GM23338 (cell line): ENCODE measurements around the gene ARMC9. TPM values are rescaled to one million over a fixed set of nuclear protein-coding genes. Genes with fewer than 3 reads are reported as not detected.

ENCODE experiments used
- ATAC-seq: fragments of 200-7000 bp; cut with Tn5 transposase; 3 replicates; pipeline ENCODE4 v1.9.1; 2020
- DNase-seq: peaks from one replicate; pipeline ENCODE4 v3.0.0-alpha.2; 2015; ENCODE audit warnings: low spot score
- H2AFZ ChIP-seq: fragments of 200-600 bp; sonication (generic); 2 replicates; pipeline ENCODE4 v1.8.0; 2016; ENCODE audit warnings: antibody characterized with exemption, mild to moderate bottlenecking, moderate library complexity
- H3F3A ChIP-seq: fragments of 200-600 bp; sonication (generic); replicated peaks from 2 replicates; pipeline ENCODE4 v1.8.0; 2017; ENCODE audit warnings: antibody characterized with exemption, mixed run types, low read depth
- H3K27ac ChIP-seq: fragments of 200-600 bp; sonication (generic); 2 replicates; pipeline ENCODE4 v1.6.1; 2016; ENCODE audit warnings: low read depth
- H3K27me3 ChIP-seq: fragments of 200-600 bp; sonication (generic); 2 replicates; pipeline ENCODE4 v1.8.0; 2016; ENCODE audit warnings: mild to moderate bottlenecking, mixed run types, moderate library complexity; ENCODE audit not compliant: insufficient read depth
- H3K36me3 ChIP-seq: fragments of 200-600 bp; sonication (generic); 2 replicates; pipeline ENCODE4 v1.8.0; 2016; ENCODE audit warnings: mild to moderate bottlenecking; ENCODE audit not compliant: insufficient read depth
- H3K4me1 ChIP-seq: fragments of 200-600 bp; sonication (generic); 2 replicates; pipeline ENCODE4 v1.8.0; 2016; ENCODE audit warnings: mild to moderate bottlenecking, moderate library complexity; ENCODE audit not compliant: insufficient read depth
- H3K4me2 ChIP-seq: fragments of 200-600 bp; sonication (generic); 2 replicates; pipeline ENCODE4 v1.7.1; 2017; ENCODE audit warnings: mixed run types
- H3K4me3 ChIP-seq: fragments of 200-600 bp; sonication (generic); 2 replicates; pipeline ENCODE4 v1.6.1; 2016; ENCODE audit warnings: mixed run types
- H3K79me2 ChIP-seq: fragments of 200-600 bp; sonication (generic); replicated peaks from 2 replicates; pipeline ENCODE4 v1.8.0; 2017; ENCODE audit warnings: mild to moderate bottlenecking; ENCODE audit not compliant: insufficient read depth
- H3K9me2 ChIP-seq: fragments of 200-600 bp; sonication (generic); 2 replicates; pipeline ENCODE4 v1.8.0; 2017; ENCODE audit not compliant: insufficient read depth
- H4K20me1 ChIP-seq: fragments of 200-600 bp; sonication (generic); replicated peaks from 2 replicates; pipeline ENCODE4 v1.8.0; 2017; ENCODE audit warnings: mild to moderate bottlenecking; ENCODE audit not compliant: insufficient read depth
- H3K27ac Mint-ChIP-seq: 2 replicates; pipeline ENCODE4 v1.8.0; 2020; ENCODE audit warnings: inconsistent platforms, mild to moderate bottlenecking, moderate library complexity, mixed read lengths
- H3K27me3 Mint-ChIP-seq: 3 replicates; pipeline ENCODE4 v1.8.0; 2022; ENCODE audit warnings: low read depth, mild to moderate bottlenecking, moderate library complexity, mixed read lengths, inconsistent platforms; ENCODE audit not compliant: insufficient read depth, poor library complexity
- H3K36me3 Mint-ChIP-seq: 3 replicates; pipeline ENCODE4 v1.8.0; 2021; ENCODE audit warnings: low read depth, mild to moderate bottlenecking, inconsistent platforms, moderate library complexity, mixed read lengths
- H3K4me1 Mint-ChIP-seq: 3 replicates; pipeline ENCODE4 v1.8.0; 2020; ENCODE audit warnings: mild to moderate bottlenecking, inconsistent platforms, mixed read lengths
- H3K4me3 Mint-ChIP-seq: 3 replicates; pipeline ENCODE4 v1.8.0; 2021; ENCODE audit warnings: moderate library complexity, mild to moderate bottlenecking, inconsistent platforms, mixed read lengths
- H3K9me3 Mint-ChIP-seq: 3 replicates; pipeline ENCODE4 v1.8.0; 2020; ENCODE audit warnings: moderate library complexity, mild to moderate bottlenecking, inconsistent platforms, mixed read lengths
- CREB1 ChIP-seq: fragments of 250-450 bp; sonication (Bioruptor Pico); IDR thresholded peaks from 2 replicates; pipeline ENCODE4 v1.5.0; 2020; ENCODE audit warnings: low read depth, mild to moderate bottlenecking, moderate library complexity
- CTCF ChIP-seq, 2 experiments: fragments of 200-600 bp in 1 of 2; sonication (generic) in 1 of 2; conservative IDR thresholded peaks; 2 replicates each; pipeline versions ENCODE4 v1.5.1 to v1.6.1; 2016 to 2017; ENCODE audit warnings: antibody characterized with exemption in 2 of 2, low read depth in 2 of 2, mild to moderate bottlenecking in 2 of 2, moderate library complexity in 1 of 2
- EZH2 ChIP-seq: fragments of 200-600 bp; sonication (generic); IDR thresholded peaks from one replicate; pipeline ENCODE4 v1.8.0; 2017; ENCODE audit warnings: antibody characterized with exemption, mild to moderate bottlenecking, low read depth; ENCODE audit not compliant: unreplicated experiment
- EZH2phosphoT487 ChIP-seq: fragments of 200-600 bp; sonication (generic); IDR thresholded peaks from one replicate; pipeline ENCODE4 v1.8.1; 2018; ENCODE audit warnings: antibody characterized with exemption; ENCODE audit not compliant: unreplicated experiment
- JUNB ChIP-seq: IDR thresholded peaks from one replicate; pipeline ENCODE4 v1.6.1; 2016; ENCODE audit warnings: antibody characterized with exemption; ENCODE audit not compliant: unreplicated experiment
- NANOG ChIP-seq: IDR thresholded peaks from 2 replicates; pipeline ENCODE4 v1.6.1; 2016; ENCODE audit warnings: antibody characterized with exemption, borderline replicate concordance
- STAT1 ChIP-seq: IDR thresholded peaks from one replicate; pipeline ENCODE4 v1.6.1; 2016; ENCODE audit warnings: antibody characterized with exemption; ENCODE audit not compliant: unreplicated experiment
- ZNF331 ChIP-seq: fragments of 250-450 bp; sonication (Bioruptor Pico); IDR thresholded peaks from 2 replicates; pipeline ENCODE4 v1.5.0; 2020; ENCODE audit warnings: low read depth, mild to moderate bottlenecking, moderate library complexity
- polyA plus RNA-seq: library from polyadenylated mRNA; unstranded; fragments of >200 nt; fragmentation: Nextera tagmentation; extraction: Ambion mirVana; gene quantifications from 2 replicates; pipeline ENCODE4 v1.2.1, GENCODE V29; 2016
- total RNA-seq: library from RNA; depleted of rRNA; stranded (reverse); fragments of >200 nt; shearing (Covaris generic); gene quantifications from 2 replicates; pipeline ENCODE4 v1.2.3, GENCODE V29; 2014
- TF ChIP-seq, protein P1 (sequence below): IDR thresholded peaks from one replicate; pipeline ENCODE4 v1.6.1; 2018; ENCODE audit warnings: antibody characterized with exemption; ENCODE audit not compliant: unreplicated experiment
- TF ChIP-seq, protein P2 (sequence below): fragments of 250-450 bp; sonication (Bioruptor Pico); IDR thresholded peaks from 2 replicates; pipeline ENCODE4 v1.5.0; 2020; ENCODE audit warnings: mild to moderate bottlenecking, moderate library complexity

Gene ARMC9
- total and polyA plus RNA-seq, 2 experiments from 2014 or later, result 29.2 to 56.0 TPM

DNA sequence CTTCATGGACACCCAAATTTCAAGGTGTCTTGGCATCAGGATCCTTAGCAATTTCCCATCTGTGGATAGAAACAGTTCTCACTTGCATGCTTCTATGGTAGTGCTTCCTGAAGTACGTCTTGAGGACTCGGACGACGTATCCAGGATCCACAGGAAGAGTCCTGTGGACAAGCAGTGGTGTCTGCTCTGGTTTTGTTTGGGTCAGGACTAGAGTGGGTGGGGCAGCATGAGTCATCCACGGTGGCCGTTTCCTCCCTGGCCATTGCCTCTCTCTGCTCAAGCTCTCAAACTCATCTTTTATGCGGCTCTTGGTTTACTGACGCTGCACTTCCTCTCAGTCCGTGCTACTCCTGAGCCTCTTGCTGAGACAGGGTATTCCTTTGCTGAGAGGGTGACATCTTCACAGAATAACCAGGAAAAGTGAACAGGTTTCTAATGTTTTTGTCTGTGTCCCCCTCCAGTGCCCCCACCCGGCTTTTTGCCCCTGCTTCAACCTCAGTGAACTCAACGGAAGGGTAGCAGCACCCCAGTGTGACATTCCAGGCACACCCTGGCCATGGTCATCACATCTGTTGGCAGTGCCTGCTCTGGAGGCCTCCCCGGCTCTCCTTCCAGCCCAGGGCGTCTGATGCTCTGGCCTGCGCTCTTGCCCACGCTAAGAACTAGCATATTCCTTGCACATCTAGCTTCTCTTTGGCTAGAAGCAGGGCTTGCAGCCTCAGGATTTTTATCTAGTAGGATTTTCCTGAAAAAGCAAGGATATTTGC is 62.2 kb downstream of the ARMC9 start:
- TF ChIP-seq EZH2phosphoT487, result no peak
- TF ChIP-seq, protein P1, sequence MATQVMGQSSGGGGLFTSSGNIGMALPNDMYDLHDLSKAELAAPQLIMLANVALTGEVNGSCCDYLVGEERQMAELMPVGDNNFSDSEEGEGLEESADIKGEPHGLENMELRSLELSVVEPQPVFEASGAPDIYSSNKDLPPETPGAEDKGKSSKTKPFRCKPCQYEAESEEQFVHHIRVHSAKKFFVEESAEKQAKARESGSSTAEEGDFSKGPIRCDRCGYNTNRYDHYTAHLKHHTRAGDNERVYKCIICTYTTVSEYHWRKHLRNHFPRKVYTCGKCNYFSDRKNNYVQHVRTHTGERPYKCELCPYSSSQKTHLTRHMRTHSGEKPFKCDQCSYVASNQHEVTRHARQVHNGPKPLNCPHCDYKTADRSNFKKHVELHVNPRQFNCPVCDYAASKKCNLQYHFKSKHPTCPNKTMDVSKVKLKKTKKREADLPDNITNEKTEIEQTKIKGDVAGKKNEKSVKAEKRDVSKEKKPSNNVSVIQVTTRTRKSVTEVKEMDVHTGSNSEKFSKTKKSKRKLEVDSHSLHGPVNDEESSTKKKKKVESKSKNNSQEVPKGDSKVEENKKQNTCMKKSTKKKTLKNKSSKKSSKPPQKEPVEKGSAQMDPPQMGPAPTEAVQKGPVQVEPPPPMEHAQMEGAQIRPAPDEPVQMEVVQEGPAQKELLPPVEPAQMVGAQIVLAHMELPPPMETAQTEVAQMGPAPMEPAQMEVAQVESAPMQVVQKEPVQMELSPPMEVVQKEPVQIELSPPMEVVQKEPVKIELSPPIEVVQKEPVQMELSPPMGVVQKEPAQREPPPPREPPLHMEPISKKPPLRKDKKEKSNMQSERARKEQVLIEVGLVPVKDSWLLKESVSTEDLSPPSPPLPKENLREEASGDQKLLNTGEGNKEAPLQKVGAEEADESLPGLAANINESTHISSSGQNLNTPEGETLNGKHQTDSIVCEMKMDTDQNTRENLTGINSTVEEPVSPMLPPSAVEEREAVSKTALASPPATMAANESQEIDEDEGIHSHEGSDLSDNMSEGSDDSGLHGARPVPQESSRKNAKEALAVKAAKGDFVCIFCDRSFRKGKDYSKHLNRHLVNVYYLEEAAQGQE, result no peak
- TF ChIP-seq EZH2, result no peak
- TF ChIP-seq, protein P2, sequence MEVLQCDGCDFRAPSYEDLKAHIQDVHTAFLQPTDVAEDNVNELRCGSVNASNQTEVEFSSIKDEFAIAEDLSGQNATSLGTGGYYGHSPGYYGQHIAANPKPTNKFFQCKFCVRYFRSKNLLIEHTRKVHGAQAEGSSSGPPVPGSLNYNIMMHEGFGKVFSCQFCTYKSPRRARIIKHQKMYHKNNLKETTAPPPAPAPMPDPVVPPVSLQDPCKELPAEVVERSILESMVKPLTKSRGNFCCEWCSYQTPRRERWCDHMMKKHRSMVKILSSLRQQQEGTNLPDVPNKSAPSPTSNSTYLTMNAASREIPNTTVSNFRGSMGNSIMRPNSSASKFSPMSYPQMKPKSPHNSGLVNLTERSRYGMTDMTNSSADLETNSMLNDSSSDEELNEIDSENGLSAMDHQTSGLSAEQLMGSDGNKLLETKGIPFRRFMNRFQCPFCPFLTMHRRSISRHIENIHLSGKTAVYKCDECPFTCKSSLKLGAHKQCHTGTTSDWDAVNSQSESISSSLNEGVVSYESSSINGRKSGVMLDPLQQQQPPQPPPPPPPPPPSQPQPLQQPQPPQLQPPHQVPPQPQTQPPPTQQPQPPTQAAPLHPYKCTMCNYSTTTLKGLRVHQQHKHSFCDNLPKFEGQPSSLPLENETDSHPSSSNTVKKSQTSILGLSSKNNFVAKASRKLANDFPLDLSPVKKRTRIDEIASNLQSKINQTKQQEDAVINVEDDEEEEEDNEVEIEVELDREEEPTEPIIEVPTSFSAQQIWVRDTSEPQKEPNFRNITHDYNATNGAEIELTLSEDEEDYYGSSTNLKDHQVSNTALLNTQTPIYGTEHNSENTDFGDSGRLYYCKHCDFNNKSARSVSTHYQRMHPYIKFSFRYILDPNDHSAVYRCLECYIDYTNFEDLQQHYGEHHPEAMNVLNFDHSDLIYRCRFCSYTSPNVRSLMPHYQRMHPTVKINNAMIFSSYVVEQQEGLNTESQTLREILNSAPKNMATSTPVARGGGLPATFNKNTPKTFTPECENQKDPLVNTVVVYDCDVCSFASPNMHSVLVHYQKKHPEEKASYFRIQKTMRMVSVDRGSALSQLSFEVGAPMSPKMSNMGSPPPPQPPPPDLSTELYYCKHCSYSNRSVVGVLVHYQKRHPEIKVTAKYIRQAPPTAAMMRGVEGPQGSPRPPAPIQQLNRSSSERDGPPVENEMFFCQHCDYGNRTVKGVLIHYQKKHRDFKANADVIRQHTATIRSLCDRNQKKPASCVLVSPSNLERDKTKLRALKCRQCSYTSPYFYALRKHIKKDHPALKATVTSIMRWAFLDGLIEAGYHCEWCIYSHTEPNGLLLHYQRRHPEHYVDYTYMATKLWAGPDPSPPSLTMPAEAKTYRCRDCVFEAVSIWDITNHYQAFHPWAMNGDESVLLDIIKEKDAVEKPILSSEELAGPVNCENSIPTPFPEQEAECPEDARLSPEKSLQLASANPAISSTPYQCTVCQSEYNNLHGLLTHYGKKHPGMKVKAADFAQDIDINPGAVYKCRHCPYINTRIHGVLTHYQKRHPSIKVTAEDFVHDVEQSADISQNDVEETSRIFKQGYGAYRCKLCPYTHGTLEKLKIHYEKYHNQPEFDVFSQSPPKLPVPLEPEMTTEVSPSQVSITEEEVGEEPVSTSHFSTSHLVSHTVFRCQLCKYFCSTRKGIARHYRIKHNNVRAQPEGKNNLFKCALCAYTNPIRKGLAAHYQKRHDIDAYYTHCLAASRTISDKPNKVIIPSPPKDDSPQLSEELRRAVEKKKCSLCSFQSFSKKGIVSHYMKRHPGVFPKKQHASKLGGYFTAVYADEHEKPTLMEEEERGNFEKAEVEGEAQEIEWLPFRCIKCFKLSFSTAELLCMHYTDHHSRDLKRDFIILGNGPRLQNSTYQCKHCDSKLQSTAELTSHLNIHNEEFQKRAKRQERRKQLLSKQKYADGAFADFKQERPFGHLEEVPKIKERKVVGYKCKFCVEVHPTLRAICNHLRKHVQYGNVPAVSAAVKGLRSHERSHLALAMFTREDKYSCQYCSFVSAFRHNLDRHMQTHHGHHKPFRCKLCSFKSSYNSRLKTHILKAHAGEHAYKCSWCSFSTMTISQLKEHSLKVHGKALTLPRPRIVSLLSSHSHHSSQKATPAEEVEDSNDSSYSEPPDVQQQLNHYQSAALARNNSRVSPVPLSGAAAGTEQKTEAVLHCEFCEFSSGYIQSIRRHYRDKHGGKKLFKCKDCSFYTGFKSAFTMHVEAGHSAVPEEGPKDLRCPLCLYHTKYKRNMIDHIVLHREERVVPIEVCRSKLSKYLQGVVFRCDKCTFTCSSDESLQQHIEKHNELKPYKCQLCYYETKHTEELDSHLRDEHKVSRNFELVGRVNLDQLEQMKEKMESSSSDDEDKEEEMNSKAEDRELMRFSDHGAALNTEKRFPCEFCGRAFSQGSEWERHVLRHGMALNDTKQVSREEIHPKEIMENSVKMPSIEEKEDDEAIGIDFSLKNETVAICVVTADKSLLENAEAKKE (CRISPR knock-in tag), result no peak
- no peak for TF ChIP-seq NANOG
- no peak for TF ChIP-seq STAT1
- TF ChIP-seq CTCF (conservative IDR thresholded peaks at IDR 0.05; ENCODE audit: low read depth in 2 of 2), result no peak
- no peak for TF ChIP-seq CREB1 (CRISPR knock-in tag)
- no peak for TF ChIP-seq ZNF331 (CRISPR knock-in tag)
- TF ChIP-seq JUNB, result no peak
- Histone ChIP-seq H3K4me1 (no peaks in the 10 kb centered on the region), H3K4me3 (no peak overlapping the region), H3K4me2 (no peak overlapping the region), H3F3A (no peaks in the 10 kb centered on the region), H3K27ac (no peak overlapping the region), H3K79me2 (no peaks in the 10 kb centered on the region), H3K9me2 (no peaks in the 10 kb centered on the region), H2AFZ (no peak overlapping the region), H3K36me3 (no peaks in the 10 kb centered on the region), H4K20me1 (no peaks in the 10 kb centered on the region), H3K27me3 (no peaks in the 10 kb centered on the region)
- ATAC-seq (no peak; the same call in 2 of the 3 replicates), DNase-seq (peak; percentile 25)
- peak overlapping the region; percentile 73 for H3K27ac Mint-ChIP-seq
- no peak overlapping the region for H3K4me3 Mint-ChIP-seq
- H3K9me3 Mint-ChIP-seq, result no peaks in the 10 kb centered on the region
- peaks cover 6% of the 10 kb centered on the region for H3K4me1 Mint-ChIP-seq
- H3K27me3 Mint-ChIP-seq, result no peaks in the 10 kb centered on the region
- peaks cover 15% of the 10 kb centered on the region for H3K36me3 Mint-ChIP-seq
